NB4 (cell line): Measurements from ENCODE around the gene TSSC4.

ENCODE experiments used
- POLR2A ChIP-seq: IDR thresholded peaks from 2 replicates; pipeline ENCODE4 v1.6.1; 2011; ENCODE audit warnings: mild to moderate bottlenecking; ENCODE audit not compliant: insufficient read length; ENCODE audit errors: extremely low read depth
- TF ChIP-seq, protein P1 (sequence below): IDR thresholded peaks from one replicate; pipeline ENCODE4 v1.5.1; 2012; ENCODE audit warnings: low read depth, low read length

DNA sequence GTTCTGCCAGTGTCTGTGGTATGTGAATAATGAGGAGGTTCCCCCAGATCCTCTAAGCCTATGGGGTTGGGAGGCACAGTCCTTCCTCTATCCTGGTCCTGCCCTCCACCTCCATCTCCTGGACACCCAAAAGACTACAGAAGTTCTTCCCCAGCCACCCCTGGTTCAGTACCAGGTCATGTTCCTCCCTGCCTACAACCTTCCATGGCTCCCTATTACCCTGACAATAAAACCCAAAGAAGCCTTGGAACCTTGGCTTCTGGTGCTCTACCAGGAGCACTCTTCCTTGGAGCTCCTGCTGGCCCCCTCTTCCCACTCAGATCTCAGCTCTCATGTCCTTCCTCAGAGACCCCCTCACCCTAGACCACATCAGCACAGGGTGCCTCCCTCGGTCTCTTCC is 30.8 kb downstream of the TSSC4 start:
- TF ChIP-seq POLR2A: no peak
- TF ChIP-seq, protein P1, sequence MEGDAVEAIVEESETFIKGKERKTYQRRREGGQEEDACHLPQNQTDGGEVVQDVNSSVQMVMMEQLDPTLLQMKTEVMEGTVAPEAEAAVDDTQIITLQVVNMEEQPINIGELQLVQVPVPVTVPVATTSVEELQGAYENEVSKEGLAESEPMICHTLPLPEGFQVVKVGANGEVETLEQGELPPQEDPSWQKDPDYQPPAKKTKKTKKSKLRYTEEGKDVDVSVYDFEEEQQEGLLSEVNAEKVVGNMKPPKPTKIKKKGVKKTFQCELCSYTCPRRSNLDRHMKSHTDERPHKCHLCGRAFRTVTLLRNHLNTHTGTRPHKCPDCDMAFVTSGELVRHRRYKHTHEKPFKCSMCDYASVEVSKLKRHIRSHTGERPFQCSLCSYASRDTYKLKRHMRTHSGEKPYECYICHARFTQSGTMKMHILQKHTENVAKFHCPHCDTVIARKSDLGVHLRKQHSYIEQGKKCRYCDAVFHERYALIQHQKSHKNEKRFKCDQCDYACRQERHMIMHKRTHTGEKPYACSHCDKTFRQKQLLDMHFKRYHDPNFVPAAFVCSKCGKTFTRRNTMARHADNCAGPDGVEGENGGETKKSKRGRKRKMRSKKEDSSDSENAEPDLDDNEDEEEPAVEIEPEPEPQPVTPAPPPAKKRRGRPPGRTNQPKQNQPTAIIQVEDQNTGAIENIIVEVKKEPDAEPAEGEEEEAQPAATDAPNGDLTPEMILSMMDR: no peak
